Suppressor macrophage treated with lipopolysaccharide for 4 hours (primary cell): ENCODE data around the gene TRIM32.
"Not testable (repeated sequence)": the region's sequence is repeated elsewhere in the genome, so short reads cannot be mapped to it uniquely, and the experiment has no call there.

Experiments
- DNase-seq: peaks from one replicate; pipeline ENCODE4 v3.0.0-alpha.2; 2020

Gene TRIM32

GRCh38 chr9:116683535-116683934 is 3.6 kb upstream of the TRIM32 start:
- DNase-seq, result no peak

- DNase-seq, result no peak
Observed at GRCh38 chr9:116685166-116685565, 1.9 kb upstream of the TRIM32 start.

- DNase-seq, result no peak
Observed at GRCh38 chr9:116686135-116686534, 970 bp upstream of the TRIM32 start.

- no peak for DNase-seq
Observed at GRCh38 chr9:116686693-116687073, 422 bp upstream of the TRIM32 start.

- no peak for DNase-seq
Observed at GRCh38 chr9:116687754-116688135, 640 bp downstream of the TRIM32 start.

- no peak for DNase-seq
Observed at GRCh38 chr9:116688806-116689485, 1.8 kb downstream of the TRIM32 start.

- DNase-seq, result no peak
Observed at GRCh38 chr9:116689486-116690032, 2.5 kb downstream of the TRIM32 start.

- not testable (repeated sequence) for DNase-seq
Observed at GRCh38 chr9:116690805-116691204, 3.7 kb downstream of the TRIM32 start.

GRCh38 chr9:116691607-116692006 is 4.5 kb downstream of the TRIM32 start:
- DNase-seq, result no peak

GRCh38 chr9:116692616-116693015 is 5.5 kb downstream of the TRIM32 start:
- peak; percentile 16 for DNase-seq

- DNase-seq, result no peak
Observed at GRCh38 chr9:116693233-116693731, 6.2 kb downstream of the TRIM32 start.

- DNase-seq, result no peak
Observed at GRCh38 chr9:116694785-116695291, 7.7 kb downstream of the TRIM32 start.

- peak; percentile 14 for DNase-seq
Observed at GRCh38 chr9:116695438-116695837, 8.3 kb downstream of the TRIM32 start.

GRCh38 chr9:116697362-116697761 is 10.3 kb downstream of the TRIM32 start:
- no peak for DNase-seq

GRCh38 chr9:116697887-116698286 is 10.8 kb downstream of the TRIM32 start:
- DNase-seq, result no peak

GRCh38 chr9:116700279-116700678 is 13.2 kb downstream of the TRIM32 start:
- no peak for DNase-seq

GRCh38 chr9:116700882-116701865 is 14.1 kb downstream of the TRIM32 start:
- DNase-seq, result no peak

GRCh38 chr9:116701940-116702642 is 15.0 kb downstream of the TRIM32 start:
- DNase-seq, result no peak

- DNase-seq, result no peak
Observed at GRCh38 chr9:116703634-116704033, 16.5 kb downstream of the TRIM32 start.

GRCh38 chr9:116704470-116704869 is 17.4 kb downstream of the TRIM32 start:
- DNase-seq, result no peak

- no peak for DNase-seq
Observed at GRCh38 chr9:116705531-116705930, 18.4 kb downstream of the TRIM32 start.
